GM12878 (cell line): ENCODE measurements around the gene UNC45A. TPM values are rescaled to one million over a fixed set of nuclear protein-coding genes. Genes with fewer than 3 reads are reported as not detected.

Experiments used
- BACH1 ChIP-seq: fragments of 450-650 bp; IDR thresholded peaks from 2 replicates; pipeline ENCODE4 v1.6.1; 2017; ENCODE audit warnings: mild to moderate bottlenecking, borderline replicate concordance
- BHLHE40 ChIP-seq, 2 experiments: fragments of 450-650 bp in 1 of 2; IDR thresholded peaks; 2 replicates each; pipeline ENCODE4 v1.6.1; 2011 to 2017; ENCODE audit warnings: low read depth in 2 of 2, borderline replicate concordance in 1 of 2, improper control_type of control experiment in 1 of 2, low read length in 1 of 2, mild to moderate bottlenecking in 1 of 2
- BMI1 ChIP-seq: fragments of 450-650 bp; IDR thresholded peaks from 2 replicates; pipeline ENCODE4 v1.6.1; 2016; ENCODE audit warnings: mild to moderate bottlenecking, moderate library complexity, borderline replicate concordance
- HCFC1 ChIP-seq: fragments of 150-350 bp; IDR thresholded peaks from 2 replicates; pipeline ENCODE4 v1.6.1; 2014; ENCODE audit warnings: low read length
- IKZF1 ChIP-seq: fragments of 450-650 bp; conservative IDR thresholded peaks from 2 replicates; pipeline ENCODE4 v1.6.1; 2017; ENCODE audit warnings: antibody characterized with exemption, mild to moderate bottlenecking
- IKZF2 ChIP-seq, 2 experiments: fragments of 450-650 bp; IDR thresholded peaks; 2 replicates each; pipeline ENCODE4 v1.6.1; 2017; ENCODE audit warnings: mild to moderate bottlenecking in 2 of 2, moderate library complexity in 2 of 2
- JUNB ChIP-seq: IDR thresholded peaks from 2 replicates; pipeline ENCODE4 v1.6.1; 2016; ENCODE audit warnings: antibody characterized with exemption, mild to moderate bottlenecking
- KAT2A ChIP-seq: conservative IDR thresholded peaks from 2 replicates; pipeline ENCODE4 v1.6.1; 2011; ENCODE audit warnings: low read depth, low read length; ENCODE audit not compliant: control insufficient read depth
- KDM1A ChIP-seq: fragments of 200-600 bp; sonication (generic); IDR thresholded peaks from 2 replicates; pipeline ENCODE4 v1.6.1; 2016; ENCODE audit warnings: borderline replicate concordance
- MEF2B ChIP-seq: fragments of 450-650 bp; IDR thresholded peaks from 2 replicates; pipeline ENCODE4 v1.6.1; 2018; ENCODE audit warnings: mild to moderate bottlenecking, moderate library complexity; ENCODE audit not compliant: partially characterized antibody, poor library complexity, severe bottlenecking
- NRF1 ChIP-seq: conservative IDR thresholded peaks from 2 replicates; pipeline ENCODE4 v1.6.1; 2011; ENCODE audit warnings: mild to moderate bottlenecking, low read depth, low read length, improper control_type of control experiment
- SMAD1 ChIP-seq: fragments of 450-650 bp; IDR thresholded peaks from 2 replicates; pipeline ENCODE4 v1.6.1; 2018; ENCODE audit warnings: mild to moderate bottlenecking, low read depth; ENCODE audit not compliant: partially characterized antibody
- TBL1XR1 ChIP-seq: IDR thresholded peaks from 2 replicates; pipeline ENCODE4 v1.6.1; 2012; ENCODE audit warnings: low read depth, low read length, improper control_type of control experiment
- ZNF207 ChIP-seq: fragments of 450-650 bp; IDR thresholded peaks from 2 replicates; pipeline ENCODE4 v1.6.1; 2014; ENCODE audit warnings: antibody characterized with exemption, mild to moderate bottlenecking, borderline replicate concordance
- ZNF217 ChIP-seq: fragments of 450-650 bp; IDR thresholded peaks from 2 replicates; pipeline ENCODE4 v1.6.1; 2017; ENCODE audit warnings: antibody characterized with exemption, mild to moderate bottlenecking
- polyA plus RNA-seq, 11 experiments: library from polyadenylated mRNA; depleted of rRNA in 4 of 11; unstranded in 6 of 11; stranded (reverse) in 5 of 11; fragments of >200 nt; fragmentation: Nextera tagmentation in 4 of 11; fragmentation: Illumina TruSeq in 1 of 11; extraction: Ambion mirVana in 4 of 11; extraction: Trizol in 1 of 11; gene quantifications; 1 replicate in 1 of 11; 2 replicates in 10 of 11; pipeline versions ENCODE4 v1.2.1 to v1.2.3, GENCODE V29; 2011 to 2016; ENCODE audit warnings: inconsistent platforms in 2 of 11, missing spikeins in 2 of 11, low read depth in 1 of 11
- total RNA-seq, 4 experiments: library from RNA; depleted of rRNA in 3 of 4; stranded (reverse); fragments of >200 nt in 3 of 4; fragmentation: Illumina TruSeq in 1 of 4; extraction: Trizol in 1 of 4; gene quantifications; 2 replicates each; pipeline versions ENCODE4 v1.2.1 to v1.2.3, GENCODE V29; 2013 to 2021

The UNC45A gene
- total and polyA plus RNA-seq, 10 of the 15 experiments (the other 5 are each of a cell fraction or from before 2014, with no cell fraction given), result 10.3 to 57.8 (median 40.5) TPM

- TF ChIP-seq IKZF2 (IDR thresholded peaks at IDR 0.05) (no peak), KAT2A (no peak), HCFC1 (0 out of 2 replicates have a peak, but pooled peaks have one; percentile 30), NRF1 (no peak), TBL1XR1 (no peak), BHLHE40 (IDR thresholded peaks at IDR 0.05; ENCODE audit: borderline replicate concordance in 1 of 2, low read depth in 2 of 2, low read length in 1 of 2) (peak in 1 of 2 experiments; percentile 50; a peak in 2 of 4 replicates), JUNB (no peak), BMI1 (no peak), BACH1 (no peak), SMAD1 (no peak), KDM1A (no peak), ZNF207 (no peak), MEF2B (no peak), IKZF1 (0 out of 2 replicates have a peak, but pooled peaks have one; percentile 14), ZNF217 (no peak)
- TF ChIP-seq, all 136 proteins: peak for 18
Measured at GRCh38 chr15:90934256-90934948, 683 bp upstream of the UNC45A start (continued).
